Measurements from ENCODE around the gene SLC25A17. TPM values are rescaled to one million over a fixed set of nuclear protein-coding genes. Genes with fewer than 3 reads are reported as not detected.

Gene SLC25A17
- total and polyA plus RNA-seq, 11 donors: 2.3 to 9.6 (median 4.0) TPM

DNA sequence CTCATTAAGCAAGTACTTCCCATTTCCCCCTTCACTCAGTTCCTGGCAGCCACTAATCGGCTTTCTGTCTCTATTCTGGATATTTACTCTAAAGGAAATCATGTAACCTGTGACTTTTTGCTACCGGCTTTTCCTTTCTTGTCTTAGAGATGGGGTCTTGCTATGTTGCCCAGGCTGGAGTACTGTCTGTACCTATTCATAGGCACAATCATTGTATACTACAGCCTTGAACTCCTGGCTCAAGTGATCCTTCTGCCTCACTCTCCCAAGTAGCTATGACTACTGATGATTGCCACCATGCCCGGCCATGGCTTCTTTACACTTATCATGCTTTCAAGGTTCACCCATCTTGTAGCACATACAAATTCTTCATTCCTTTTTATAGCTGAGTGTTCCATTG lies 12.4 kb downstream of the SLC25A17 start:
- Histone ChIP-seq H3K9me3 (no peaks in the 10 kb centered on the region), H3K4me1 (peaks cover 0 to 5% (median 0%) of the 10 kb centered on the region in 12 donors), H3K36me3 (peaks cover 0 to 7% (median 0%) of the 10 kb centered on the region in 9 donors), H3K27ac (no peak overlapping the region), H3K27me3 (no peaks in the 10 kb centered on the region), H3K4me3 (no peak overlapping the region)
- ATAC-seq: no peak
- intact Hi-C loops (cut with DNase I): no loop called here
- no peak for DNase-seq
- WGBS, 4 donors: 73 to 78% (median 74%) methylated on average over 3 of the region's 3 CpGs
- TF ChIP-seq, protein P1, sequence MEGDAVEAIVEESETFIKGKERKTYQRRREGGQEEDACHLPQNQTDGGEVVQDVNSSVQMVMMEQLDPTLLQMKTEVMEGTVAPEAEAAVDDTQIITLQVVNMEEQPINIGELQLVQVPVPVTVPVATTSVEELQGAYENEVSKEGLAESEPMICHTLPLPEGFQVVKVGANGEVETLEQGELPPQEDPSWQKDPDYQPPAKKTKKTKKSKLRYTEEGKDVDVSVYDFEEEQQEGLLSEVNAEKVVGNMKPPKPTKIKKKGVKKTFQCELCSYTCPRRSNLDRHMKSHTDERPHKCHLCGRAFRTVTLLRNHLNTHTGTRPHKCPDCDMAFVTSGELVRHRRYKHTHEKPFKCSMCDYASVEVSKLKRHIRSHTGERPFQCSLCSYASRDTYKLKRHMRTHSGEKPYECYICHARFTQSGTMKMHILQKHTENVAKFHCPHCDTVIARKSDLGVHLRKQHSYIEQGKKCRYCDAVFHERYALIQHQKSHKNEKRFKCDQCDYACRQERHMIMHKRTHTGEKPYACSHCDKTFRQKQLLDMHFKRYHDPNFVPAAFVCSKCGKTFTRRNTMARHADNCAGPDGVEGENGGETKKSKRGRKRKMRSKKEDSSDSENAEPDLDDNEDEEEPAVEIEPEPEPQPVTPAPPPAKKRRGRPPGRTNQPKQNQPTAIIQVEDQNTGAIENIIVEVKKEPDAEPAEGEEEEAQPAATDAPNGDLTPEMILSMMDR (IDR thresholded peaks at IDR 0.05): no peak
- TF ChIP-seq POLR2A (IDR thresholded peaks at IDR 0.05): no peak

DNA sequence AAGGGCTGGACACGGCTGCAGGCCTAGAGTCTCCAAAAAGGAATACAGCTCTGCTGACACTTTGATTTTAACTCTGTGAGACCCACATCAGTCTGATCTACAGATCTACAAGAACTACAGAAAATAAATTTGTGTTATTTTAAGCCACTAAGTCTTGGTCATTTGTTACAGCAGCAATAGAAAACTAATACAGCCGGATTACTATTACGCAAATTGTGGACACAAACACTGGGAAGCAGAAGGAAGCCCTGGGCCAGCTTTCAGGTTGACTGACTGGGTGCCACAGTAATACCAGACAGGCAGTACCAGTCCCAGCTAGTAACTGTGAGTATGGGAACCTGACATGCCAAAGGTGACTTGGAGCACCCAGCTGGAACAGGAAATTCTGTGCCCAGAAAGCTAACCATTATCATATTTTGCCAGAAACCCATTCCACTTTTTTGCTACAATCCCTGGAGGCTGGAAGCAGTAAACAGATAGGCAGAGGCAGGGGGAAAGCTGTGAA lies 13.4 kb downstream of the SLC25A17 start:
- Histone ChIP-seq H3K27me3 (no peaks in the 10 kb centered on the region), H3K27ac (no peak overlapping the region), H3K4me1 (peaks cover 0 to 5% (median 0%) of the 10 kb centered on the region in 12 donors), H3K9me3 (no peaks in the 10 kb centered on the region), H3K36me3 (peaks cover 0 to 7% (median 0%) of the 10 kb centered on the region in 9 donors), H3K4me3 (no peak overlapping the region)
- ATAC-seq (no peak), DNase-seq (no peak)
- intact Hi-C loops (cut with DNase I): no loop called here
- WGBS, 4 donors: 84 to 95% (median 93%) methylated on average over 3 of the region's 3 CpGs
- TF ChIP-seq, protein P1 (IDR thresholded peaks at IDR 0.05): no peak
- TF ChIP-seq POLR2A (IDR thresholded peaks at IDR 0.05): no peak

DNA sequence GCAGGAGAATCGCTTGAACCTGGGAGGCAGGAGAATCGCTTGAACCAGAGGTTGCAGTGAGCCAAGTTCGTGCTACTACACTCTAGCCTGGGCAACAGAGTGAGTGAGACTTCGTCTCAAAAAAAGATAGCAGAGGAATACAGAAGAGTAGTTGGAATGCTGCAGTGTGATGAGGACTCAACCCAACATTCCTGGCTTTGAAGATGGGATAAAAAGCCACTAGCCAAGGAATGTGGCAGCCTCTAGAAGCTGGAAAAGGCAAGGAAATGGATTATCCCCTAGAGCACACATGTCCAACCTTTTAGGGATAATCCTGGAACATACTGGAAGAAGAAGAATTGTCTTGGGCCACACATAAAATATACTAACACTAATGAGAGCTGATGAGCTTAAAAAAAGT lies 13.9 kb downstream of the SLC25A17 start:
- intact Hi-C loops (cut with DNase I): no loop called here
- Histone ChIP-seq H3K27ac (no peak overlapping the region), H3K9me3 (no peaks in the 10 kb centered on the region), H3K36me3 (peaks cover 0 to 7% (median 0%) of the 10 kb centered on the region in 9 donors), H3K4me1 (peaks cover 0 to 5% (median 0%) of the 10 kb centered on the region in 12 donors), H3K4me3 (no peak overlapping the region), H3K27me3 (no peaks in the 10 kb centered on the region)
- TF ChIP-seq, protein P1 (IDR thresholded peaks at IDR 0.05): no peak
- TF ChIP-seq POLR2A (IDR thresholded peaks at IDR 0.05): no peak
- no peak for ATAC-seq
- WGBS, 4 donors: 79 to 94% (median 86%) methylated on average over 4 of the region's 4 CpGs
- no peak for DNase-seq

DNA sequence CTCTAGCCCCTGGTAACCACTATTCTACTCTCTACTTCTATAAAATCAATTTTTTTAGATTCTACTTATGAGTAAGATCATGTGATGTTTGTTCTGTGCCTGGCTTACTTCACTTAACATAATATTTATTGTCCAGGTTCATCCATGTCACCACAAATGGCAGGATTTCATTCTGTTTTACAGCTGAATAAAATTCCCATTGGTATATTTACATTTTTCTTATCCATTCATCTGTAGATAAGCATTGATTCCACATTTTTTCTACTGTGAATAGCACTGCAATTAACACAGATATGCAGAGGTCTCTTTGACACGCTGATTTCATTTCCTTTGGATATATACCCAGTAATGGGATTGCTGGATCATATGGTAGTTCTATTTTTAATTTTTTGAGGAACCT lies 15.8 kb downstream of the SLC25A17 start:
- no peaks in the 10 kb centered on the region for H3K27me3 ChIP-seq
- no peak overlapping the region for H3K27ac ChIP-seq
- DNase-seq (no peak), ATAC-seq (no peak)
- TF ChIP-seq POLR2A (IDR thresholded peaks at IDR 0.05): no peak
- TF ChIP-seq, protein P1 (IDR thresholded peaks at IDR 0.05): no peak
- peaks cover 0 to 7% (median 0%) of the 10 kb centered on the region in 9 donors for H3K36me3 ChIP-seq
- no peaks in the 10 kb centered on the region for H3K9me3 ChIP-seq
- H3K4me3 ChIP-seq: no peak overlapping the region
- peaks cover 0 to 4% (median 0%) of the 10 kb centered on the region in 12 donors for H3K4me1 ChIP-seq
- intact Hi-C loops (cut with DNase I): no loop called here
- 79 to 90% (median 85%) methylated on average over 1 of the region's 1 CpG for WGBS, 4 donors
